Measurements from ENCODE around the gene PPP4R3B.
"Not testable (repeated sequence)": the region's sequence is repeated elsewhere in the genome, so short reads cannot be mapped to it uniquely, and the experiment has no call there.

PPP4R3B gene

DNA sequence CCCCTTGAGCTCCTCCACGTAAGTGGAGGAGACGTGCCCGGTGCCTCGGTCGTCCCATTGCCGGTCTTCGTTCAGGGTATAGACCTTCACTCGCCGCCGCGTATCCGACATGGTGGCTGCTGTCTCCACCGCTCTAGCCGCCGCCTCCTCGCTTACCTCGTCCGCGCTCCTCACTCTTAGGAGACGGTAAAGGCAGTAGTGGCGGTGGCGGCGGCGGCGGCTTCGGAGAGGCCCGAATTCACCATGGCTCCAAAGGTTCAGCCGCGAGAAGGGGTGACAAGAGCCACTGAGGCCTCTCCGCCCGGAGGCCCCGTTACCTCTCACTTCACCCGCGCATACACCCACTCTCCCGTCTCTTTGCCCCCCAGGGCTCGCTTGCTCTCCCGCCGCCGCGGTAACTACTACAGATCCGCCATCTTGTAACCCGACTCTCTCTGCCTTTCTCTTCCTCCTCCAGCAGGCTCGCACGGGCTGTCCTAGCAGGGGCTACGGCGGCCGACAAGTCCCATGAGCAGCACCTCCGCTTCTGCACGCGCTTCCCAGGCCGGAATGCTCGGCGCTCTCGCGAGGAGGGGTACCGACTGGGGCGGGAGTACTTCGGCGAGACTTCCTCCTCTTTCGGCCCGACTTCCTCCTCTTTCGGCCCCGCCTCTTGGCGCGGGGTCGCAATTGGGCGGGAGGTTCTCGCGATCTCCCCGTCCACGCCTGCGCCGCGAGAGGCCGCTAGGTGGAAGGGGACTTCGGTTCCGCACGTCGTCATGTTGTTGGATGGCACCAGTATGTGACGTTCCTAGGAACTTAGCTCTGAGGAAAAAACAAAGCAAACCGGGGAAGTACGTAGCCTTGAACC, at the start of gene PPP4R3B:
TSS of gene PPP4R3B (minus strand) at position 448 of the 850 bp plus-strand sequence. CDS start at position 111, 337 bp downstream.
- DNase-seq (ENCODE audit: low read depth, low spot score): peak; percentile 100

DNA sequence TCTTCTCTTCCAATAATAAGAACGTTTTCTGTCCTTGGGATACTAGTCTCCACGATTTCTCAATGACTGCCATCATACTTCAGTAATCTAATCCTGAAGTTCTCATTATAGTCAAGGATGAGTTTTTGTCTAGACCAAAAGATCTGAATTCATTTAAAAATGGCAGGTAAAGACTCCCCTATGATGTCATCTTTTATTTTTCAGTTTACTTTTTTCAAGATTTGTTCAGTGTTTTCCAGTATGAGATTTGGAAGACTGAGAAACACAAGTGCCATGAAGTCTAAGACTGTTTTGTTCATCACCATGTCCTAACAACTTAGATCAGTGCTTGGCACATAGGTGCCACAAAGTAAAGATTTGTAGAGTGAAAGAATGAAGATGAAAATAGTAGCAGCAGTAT, 35.8 kb upstream of the PPP4R3B start:
- DNase-seq (ENCODE audit: low read depth, low spot score): no peak

DNA sequence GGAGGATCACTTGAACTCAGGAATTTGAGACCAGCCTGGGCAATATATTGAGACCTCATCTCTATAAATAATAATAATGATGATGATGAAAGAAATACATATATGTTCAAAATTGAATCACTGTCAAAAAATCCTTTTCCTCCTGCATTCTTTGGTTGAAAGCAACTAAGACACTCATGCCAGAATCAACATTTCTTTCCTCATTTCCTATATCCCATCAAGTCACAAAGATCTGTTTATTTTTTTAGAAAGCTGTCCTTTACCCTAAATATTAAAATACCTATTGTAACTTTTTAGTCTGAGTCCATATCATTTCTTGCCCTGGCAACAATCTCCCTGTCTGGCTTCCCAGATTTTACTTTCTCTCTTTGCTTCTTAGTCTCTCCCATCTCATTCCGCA, 31.8 kb upstream of the PPP4R3B start:
- DNase-seq (ENCODE audit: low read depth, low spot score): no peak

DNA sequence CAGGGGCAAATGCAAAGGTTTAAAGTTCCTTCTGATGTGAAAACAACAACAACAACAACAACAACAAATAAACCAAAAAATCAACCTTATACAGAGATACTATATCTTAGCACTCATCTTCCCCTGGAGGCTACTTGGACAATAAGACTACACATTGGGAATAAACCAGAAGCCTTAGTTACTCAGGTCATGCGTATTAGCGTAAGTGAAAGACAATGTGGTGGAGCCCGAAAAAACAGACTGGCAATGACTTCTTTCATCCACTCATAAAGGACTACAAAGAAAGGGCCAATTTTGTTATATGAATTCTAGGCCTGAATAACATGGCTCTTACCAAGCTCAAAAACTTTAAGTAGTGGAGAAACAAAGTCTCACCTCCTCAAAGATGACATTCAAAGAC, 19.4 kb upstream of the PPP4R3B start:
- DNase-seq (ENCODE audit: low read depth, low spot score): no peak

DNA sequence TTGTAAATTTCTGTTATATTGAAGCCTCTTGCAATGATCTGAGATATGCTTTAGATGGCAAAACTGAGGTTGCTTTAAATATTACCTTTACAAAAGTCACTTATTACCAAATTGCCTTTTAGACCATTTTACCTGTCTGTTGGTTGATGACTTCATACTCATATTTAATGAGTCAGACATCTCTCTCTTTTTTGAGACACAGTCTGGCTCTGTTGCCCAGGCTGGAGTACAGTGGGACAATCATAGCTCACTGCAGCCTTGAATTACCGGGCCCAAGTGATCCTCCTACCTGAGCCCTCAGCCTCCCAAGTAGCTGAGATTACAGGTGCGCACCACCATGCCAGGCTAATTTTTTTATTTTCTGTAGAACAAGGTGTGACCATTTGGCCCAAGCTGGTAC, 11.5 kb upstream of the PPP4R3B start:
- DNase-seq (ENCODE audit: low read depth, low spot score): no peak

DNA sequence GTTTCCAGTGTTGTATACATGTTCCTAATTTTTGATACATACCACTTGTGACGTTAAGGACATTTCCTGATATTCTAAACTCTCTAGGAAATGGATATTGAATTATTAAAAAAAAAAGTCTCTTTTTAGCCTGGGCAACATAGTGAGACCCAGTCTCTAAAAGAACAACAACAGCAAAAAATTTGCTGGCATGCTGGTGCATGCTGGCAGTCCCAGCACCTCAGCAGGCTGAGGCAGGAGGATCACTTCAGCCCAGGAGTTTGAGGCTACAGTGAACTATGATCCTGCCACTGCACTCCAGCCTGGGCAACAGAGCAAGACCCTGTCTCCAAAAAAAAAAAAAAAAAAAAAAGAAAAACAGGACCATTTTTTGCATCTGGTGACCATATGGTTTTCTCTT, 10.5 kb upstream of the PPP4R3B start:
- no peak for DNase-seq (ENCODE audit: low read depth, low spot score)

DNA sequence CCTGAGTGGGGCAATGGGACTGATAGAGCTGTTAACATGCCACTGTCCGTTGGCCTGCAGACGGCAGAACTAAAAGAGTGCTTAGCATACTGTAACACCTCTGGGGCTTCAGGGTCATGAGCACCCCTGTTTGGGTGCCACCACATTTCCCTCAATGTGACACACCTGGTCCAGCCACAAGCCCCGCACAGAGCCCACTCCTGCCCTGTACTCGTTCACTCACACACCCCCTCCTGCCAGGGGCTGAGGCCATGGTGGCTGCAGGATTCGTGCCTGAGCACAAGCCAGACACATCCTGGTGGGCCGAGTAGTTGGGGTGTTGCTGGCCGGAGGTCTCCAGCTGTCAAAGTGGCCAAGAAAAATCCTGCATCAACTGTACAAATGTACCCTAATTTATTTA, 4.4 kb upstream of the PPP4R3B start:
- no peak for DNase-seq (ENCODE audit: low read depth, low spot score)

DNA sequence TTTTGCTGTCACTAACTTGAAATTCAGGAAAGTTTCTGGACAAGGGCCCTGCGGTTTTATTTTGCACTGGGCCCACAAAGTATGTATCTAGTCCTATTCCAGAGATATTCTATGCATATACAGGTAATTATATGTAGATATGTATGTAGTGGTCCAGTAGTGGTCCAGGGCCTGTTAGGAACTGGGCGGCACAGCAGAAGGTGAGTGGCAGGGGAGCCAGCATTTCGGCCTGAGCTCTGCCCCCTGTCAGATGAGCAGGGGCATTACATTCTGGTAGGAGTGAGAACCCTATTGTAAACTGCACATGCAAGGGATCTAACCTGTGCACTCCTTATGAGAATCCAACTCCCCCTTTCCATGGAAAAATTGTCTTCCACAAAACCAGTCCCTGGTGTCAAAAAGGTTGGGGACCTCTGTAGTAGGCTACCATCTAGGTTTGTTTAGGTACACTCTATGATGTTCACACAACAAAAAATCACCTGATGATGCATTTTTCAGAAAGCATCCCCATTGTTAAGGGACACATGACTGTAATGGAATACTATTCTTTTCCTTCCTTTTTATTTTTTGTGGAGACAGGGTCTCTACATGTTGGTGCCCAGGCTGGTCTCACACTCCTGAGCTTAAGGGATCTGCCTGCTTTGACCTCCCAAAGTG, 2.8 kb upstream of the PPP4R3B start:
- DNase-seq (ENCODE audit: low read depth, low spot score): peak; percentile 13

DNA sequence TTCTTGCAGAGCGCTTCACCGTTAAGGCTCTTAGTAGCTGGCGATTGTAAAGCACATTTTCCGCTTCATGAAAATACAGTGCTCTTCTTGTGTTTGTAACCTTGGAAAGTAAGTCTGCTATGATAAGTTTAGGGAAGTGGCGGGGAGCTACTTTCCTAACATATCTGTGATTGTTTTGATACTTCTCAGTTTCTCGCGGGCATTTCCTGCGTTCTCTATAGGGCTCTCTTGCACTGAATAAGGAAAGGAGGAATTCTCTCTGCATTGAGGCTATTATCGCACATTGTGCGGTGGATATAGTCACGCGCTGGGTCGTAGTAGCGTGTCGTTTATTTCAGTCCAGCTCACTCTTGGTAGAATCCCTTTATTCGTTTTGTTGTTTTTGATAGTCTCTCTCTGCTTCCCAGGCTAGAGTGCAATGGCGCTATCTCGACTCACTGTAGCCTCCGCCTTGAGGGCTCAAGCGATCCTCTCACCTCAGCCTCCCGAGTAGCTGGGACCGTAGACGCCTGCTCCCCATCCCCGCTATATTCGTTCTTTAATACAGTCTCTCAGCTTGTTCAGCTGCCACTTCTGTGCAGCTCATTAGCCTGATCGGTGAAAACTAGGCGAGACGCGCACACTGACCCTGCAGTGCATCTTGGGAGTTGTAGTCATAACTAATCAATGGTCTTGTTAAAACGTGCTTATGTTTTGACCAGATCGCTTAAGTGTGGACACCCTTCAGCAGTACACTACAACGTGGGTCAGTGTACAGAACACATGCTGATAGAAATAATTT, 1.0 kb upstream of the PPP4R3B start:
- peak; percentile 70 for DNase-seq (ENCODE audit: low read depth, low spot score)

DNA sequence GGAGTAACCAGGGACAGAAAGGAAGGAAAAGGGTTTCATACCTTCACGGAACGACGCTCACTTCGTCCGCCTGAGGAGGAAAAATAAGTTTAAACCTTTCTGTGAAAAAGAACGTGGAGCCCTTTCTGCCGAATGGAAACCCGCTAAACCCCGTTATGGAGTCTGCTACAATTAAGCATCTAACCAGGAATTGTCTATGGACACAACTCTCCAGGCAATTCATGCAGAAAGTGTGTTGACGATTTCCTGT, 528 bp upstream of the PPP4R3B start:
- no peak for DNase-seq (ENCODE audit: low read depth, low spot score)

DNA sequence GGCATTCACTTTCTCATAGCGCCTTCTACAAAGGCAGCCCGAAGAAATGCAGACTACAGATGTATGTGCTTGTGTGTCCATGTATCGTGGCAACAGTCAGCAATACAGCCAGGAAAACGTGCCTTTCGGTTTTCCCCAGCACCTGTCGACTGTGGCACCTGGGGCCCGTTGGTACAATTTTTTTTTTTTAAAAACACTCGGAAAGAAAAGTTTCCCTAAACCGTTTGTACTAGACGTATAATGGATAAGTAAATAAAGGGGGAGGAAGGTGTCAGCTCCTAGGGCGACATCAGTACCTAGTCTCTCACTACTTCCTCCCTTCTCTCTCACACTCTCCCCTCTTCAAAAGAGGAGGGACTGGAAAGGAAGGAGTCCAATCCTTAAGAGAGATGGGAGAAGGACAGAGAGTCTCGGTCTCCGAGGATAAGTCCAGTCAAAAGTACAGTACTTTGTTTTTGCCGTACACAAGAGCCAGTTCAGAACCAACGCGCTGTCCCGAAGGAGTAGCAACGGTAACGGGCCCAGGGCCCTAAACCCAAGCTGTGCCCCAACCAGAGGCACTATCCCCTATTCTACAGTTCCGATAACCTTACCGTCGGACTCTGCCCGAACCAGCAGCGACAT, 759 bp downstream of the PPP4R3B start:
- peak; percentile 69 for DNase-seq (ENCODE audit: low read depth, low spot score)

DNA sequence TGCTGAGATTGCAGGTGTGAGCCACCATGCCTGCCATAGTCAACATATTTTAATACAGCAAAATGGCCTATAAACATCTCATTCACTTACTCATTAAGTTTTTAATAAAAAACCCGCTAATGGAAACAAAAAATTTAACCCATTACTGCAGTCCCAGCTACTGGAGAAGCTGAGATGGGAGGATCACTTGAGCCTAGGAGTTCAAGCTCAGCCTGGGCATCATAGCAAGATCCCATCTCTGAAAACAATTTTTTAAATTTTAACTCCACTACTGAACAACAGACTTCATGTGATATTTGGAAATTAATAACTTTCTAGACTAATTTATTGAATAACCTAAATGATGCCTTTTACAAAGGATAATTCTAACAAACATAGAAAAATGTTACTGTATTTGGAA, 5.4 kb downstream of the PPP4R3B start:
- no peak for DNase-seq (ENCODE audit: low read depth, low spot score)

DNA sequence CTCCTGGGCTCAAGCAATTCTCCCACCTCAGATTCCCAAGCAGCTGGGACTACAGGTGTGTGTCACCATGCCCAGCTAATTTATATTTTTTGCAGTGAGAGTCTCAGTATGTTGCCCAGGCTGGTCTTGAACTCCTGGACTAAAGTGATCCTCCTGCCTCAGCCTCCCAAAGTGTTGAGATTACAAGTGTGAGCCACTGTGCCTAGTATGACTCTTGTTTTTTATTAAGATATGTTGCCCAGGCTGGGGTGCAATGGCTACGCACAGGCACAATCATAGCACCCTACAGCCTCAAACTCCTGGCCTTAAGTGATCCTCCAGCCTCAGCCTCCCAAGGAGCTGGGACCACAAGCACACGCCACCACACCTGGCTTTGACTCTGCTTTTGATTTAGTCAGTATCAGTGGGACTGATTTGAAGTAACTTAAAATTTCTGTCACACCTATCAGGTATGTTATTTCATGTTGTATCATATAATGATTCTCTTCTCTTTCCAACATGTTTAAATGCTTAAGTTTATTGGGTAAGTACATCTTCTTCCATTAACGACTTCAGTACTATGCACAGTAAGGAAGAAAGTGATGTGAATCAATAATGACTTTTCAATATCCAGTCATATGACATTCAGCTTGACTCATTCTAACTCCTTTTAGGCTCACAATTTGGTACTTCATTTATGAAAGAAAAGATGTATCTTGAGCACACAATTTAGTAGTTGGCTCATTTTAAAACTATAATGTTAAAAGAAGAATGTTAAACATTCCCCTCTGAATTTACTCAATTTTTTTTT, 6.3 kb downstream of the PPP4R3B start:
- no peak for DNase-seq (ENCODE audit: low read depth, low spot score)

DNA sequence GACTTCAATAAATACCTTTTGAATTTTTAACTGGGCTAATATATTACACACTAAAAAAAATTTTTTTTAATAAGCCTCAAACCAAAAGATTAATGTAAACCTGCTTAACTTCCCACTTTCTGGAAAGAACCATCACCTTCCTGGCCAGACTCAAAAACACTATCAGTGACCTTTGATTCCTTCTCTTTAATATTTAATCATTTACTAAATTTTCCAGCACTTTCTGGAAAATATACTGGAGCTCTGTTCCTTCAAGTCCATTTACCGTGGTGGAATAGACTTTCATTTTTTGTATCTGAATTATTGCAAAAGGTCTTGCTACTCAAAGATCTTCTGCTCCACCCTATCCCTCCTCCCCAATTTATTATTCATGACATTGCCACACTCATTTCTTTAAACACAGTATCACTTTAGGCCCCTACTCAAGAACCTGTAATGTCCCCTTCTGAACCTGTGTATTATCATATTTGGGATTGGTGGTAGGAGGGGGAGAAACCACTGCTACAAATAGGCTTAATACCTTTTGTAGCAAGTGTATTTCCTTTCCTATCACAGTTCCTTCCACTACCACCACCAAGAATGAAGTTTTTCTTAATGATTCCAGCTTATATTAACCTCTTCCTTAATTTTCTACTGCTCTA, 7.4 kb downstream of the PPP4R3B start:
- DNase-seq (ENCODE audit: low read depth, low spot score): no peak

DNA sequence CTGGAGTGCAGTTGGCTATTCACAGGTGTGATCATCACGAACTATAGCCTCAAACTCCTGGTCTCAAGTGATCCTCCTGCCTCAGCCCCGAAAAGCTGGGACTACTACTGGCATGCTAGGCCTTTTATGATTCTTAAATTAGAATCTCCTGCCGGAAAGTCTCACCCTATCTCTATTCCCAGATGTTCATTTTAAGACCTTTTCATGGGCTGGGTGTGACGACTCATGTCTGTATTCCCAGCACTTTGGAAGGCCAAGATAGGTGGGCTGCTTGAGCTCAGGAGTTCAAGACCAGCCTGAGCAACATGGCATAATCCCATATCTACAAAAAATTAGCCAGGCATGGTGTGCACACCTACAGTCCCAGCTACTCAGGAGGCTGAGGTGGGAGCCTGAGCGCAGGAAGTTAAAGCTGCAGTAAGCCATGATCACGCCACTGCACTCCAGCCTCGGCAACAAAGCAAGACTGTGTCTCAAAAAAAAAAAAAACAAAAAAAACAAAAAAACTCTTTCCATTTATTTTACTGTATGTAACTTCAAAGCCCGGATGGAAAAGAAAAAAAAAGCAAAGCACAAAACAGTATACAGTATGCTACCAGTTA, 8.1 kb downstream of the PPP4R3B start:
- DNase-seq (ENCODE audit: low read depth, low spot score): no peak

DNA sequence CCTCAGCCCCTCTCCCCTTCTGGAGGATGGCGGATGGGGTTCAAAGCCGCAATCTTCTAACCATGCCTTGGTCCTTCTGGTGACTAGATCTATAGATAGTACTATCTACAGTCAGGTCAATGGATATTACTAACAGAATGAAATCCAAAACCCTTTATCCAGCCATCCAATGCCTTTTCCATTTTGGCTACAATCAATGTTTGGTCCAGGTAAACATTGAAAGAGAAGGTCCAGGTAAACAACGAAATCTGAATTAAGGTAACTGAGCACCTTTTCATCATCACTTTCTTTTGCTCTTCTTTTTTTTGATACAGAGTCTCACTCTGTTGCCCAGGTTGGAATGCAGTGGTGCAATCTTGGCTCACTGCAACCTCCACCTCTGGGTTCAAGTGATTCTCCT, 9.7 kb downstream of the PPP4R3B start:
- no peak for DNase-seq (ENCODE audit: low read depth, low spot score)

DNA sequence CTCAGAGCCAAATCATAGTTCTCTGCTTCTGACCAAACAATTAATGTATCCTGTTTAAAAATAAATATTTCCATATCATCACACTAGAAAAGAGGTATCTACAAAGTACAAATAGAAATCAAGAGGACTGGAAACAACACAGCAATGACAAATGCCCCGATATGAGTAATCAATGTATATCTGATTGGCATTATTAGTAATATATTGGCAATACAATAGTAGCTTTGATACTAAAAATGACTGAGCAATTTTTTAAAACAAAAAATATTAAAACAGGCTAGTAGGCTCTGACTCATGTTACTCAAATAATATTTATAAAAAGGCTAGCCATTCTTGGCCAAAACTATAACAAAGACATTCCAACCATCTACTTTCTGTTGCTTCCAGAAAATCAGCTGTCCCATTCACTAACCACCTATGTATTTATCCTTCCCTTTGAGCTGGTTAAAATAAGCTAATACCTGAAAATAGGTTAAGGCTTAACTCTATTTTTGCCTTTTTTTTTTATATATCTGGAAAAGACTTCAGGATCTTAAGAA, 13.3 kb downstream of the PPP4R3B start:
- DNase-seq (ENCODE audit: low read depth, low spot score): peak; percentile 25

DNA sequence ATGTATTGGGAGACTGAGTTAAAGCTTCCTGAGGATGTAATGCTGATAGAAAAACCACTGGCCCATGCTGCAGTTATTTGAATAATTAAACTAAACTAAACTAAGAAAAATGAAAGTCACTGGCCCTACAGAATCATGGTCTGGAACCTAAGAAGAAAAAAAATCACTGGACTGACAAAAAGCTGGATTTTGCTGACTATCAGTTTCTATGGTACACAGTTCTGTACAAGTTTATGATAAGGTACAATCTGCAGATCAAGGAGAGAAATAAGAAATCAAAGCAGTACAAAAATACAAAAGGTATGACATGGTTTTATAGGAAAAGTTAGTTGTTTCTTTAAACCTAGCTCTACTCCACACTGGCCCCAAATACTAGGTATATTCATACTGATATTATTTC, 15.6 kb downstream of the PPP4R3B start:
- no peak for DNase-seq (ENCODE audit: low read depth, low spot score)

DNA sequence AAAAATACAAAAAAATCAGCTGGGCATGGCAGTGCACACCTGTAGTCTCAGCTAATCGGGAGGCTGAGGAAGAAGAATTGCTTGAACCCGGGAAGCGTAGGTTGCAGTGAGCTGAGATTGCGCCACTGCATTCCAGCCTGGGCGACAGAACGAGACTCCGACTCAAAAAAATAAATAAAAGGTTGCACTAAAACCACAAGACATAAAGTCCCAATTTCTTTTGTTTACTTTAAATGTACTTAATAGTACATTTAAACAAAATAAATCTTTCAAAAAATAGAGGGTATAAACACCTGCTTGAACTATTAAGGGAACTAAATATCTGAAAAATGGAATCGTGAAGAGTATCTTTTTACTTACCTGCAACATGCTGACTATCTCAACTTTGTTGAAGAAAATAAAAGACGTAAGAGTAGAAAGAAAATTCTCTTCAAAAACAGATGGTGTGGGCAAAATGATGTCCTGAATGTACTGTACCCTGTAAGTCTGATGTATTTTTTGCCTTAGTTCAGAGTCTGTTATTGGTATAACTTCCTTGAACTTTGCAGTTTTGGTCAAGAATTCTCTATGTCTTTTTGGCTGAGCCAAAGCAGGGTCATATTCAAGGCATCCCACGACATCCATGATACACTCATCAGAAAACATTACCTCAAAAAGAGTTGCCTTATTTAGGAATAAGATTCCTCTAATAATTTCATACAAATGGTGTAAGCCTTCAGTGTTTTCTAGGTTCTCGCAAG, 19.2 kb downstream of the PPP4R3B start:
- DNase-seq (ENCODE audit: low read depth, low spot score): no peak

DNA sequence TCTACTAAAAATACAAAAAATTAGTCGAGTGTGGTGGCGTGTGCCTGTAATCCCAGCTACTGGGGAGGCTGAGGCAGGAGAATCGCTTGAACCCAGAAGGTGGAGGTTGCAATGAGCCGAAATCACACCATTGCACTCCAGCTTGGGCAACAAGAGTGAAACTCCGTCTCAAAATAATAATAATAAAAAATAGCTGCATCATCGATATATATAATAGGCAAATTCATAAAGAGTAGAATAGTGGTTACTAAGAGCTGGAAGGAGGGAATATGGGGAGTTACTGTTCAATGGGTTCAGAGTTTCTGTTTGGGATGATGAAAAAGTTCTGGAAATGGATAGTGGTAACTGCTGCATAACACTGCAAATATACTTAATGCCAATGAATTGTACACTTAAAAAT, 20.6 kb downstream of the PPP4R3B start:
- DNase-seq (ENCODE audit: low read depth, low spot score): not testable (repeated sequence)
